Measurements from ENCODE around the gene ENO1. TPM values are rescaled to one million over a fixed set of nuclear protein-coding genes. Genes with fewer than 3 reads are reported as not detected.

The ENO1 gene
- total and polyA plus RNA-seq, 9 of the 15 experiments (the other 6 are each of a cell fraction or from before 2014, with no cell fraction given), result 2,249 to 7,472 (median 2,868) TPM

- TF ChIP-seq BACH1 (tag; IDR thresholded peaks at IDR 0.05) (no peak), ZNF41 (CRISPR knock-in tag; conservative IDR thresholded peaks at IDR 0.05) (no peak), MEIS2 (IDR thresholded peaks at IDR 0.05; ENCODE audit: partially characterized antibody) (peak; percentile 15), ELF1 (tag; IDR thresholded peaks at IDR 0.05) (no peak), TARDBP (IDR thresholded peaks at IDR 0.05) (no peak), THAP7 (CRISPR knock-in tag; IDR thresholded peaks at IDR 0.05) (no peak), ZBTB49 (CRISPR knock-in tag; IDR thresholded peaks at IDR 0.05; ENCODE audit: borderline replicate concordance) (no peak), ATF7 (IDR thresholded peaks at IDR 0.05) (no peak), SREBF2 (CRISPR knock-in tag; IDR thresholded peaks at IDR 0.05) (no peak), ZBTB26 (CRISPR knock-in tag; IDR thresholded peaks at IDR 0.05) (no peak), TAF9B (IDR thresholded peaks at IDR 0.05; ENCODE audit: partially characterized antibody) (no peak), ZNF75A (CRISPR knock-in tag; IDR thresholded peaks at IDR 0.05) (no peak), THRB (CRISPR knock-in tag; conservative IDR thresholded peaks at IDR 0.05) (no peak), ZNF707 (CRISPR knock-in tag; conservative IDR thresholded peaks at IDR 0.05) (no peak), PHF20 (IDR thresholded peaks at IDR 0.05; ENCODE audit: partially characterized antibody) (no peak), MAFG (tag; conservative IDR thresholded peaks at IDR 0.05) (no peak), U2AF1 (optimal IDR thresholded peaks at IDR 0.05; ENCODE audit: low read depth, low read length) (no peak), SUPT5H (IDR thresholded peaks at IDR 0.05) (no peak)
Measured at GRCh38 chr1:8848663-8849386, 29.7 kb downstream of the ENO1 start (continued).
